GM12864 (cell line): Measurements from ENCODE around the gene MCM8.

Source experiments
- DNase-seq: peaks from one replicate; pipeline ENCODE4 v3.0.0-alpha.2; 2011; ENCODE audit warnings: low read depth
- H3K4me3 ChIP-seq: 2 replicates; pipeline ENCODE4 v1.5.1; 2011; ENCODE audit warnings: mild to moderate bottlenecking, low read depth, low read length, control low read depth
- TF ChIP-seq, protein P1 (sequence below): IDR thresholded peaks from 2 replicates; pipeline ENCODE4 v1.5.1; 2011; ENCODE audit warnings: low read depth, mild to moderate bottlenecking, moderate library complexity, low read length, control low read depth, inconsistent platforms; ENCODE audit errors: missing control alignments

MCM8 gene

GRCh38 chr20:5970381-5970780 lies 19.9 kb downstream of the MCM8 start:
- DNase-seq, result no peak
- H3K4me3 ChIP-seq, result no peak overlapping the region
- TF ChIP-seq, protein P1, sequence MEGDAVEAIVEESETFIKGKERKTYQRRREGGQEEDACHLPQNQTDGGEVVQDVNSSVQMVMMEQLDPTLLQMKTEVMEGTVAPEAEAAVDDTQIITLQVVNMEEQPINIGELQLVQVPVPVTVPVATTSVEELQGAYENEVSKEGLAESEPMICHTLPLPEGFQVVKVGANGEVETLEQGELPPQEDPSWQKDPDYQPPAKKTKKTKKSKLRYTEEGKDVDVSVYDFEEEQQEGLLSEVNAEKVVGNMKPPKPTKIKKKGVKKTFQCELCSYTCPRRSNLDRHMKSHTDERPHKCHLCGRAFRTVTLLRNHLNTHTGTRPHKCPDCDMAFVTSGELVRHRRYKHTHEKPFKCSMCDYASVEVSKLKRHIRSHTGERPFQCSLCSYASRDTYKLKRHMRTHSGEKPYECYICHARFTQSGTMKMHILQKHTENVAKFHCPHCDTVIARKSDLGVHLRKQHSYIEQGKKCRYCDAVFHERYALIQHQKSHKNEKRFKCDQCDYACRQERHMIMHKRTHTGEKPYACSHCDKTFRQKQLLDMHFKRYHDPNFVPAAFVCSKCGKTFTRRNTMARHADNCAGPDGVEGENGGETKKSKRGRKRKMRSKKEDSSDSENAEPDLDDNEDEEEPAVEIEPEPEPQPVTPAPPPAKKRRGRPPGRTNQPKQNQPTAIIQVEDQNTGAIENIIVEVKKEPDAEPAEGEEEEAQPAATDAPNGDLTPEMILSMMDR, result no peak

GRCh38 chr20:5971203-5971602 lies 20.8 kb downstream of the MCM8 start:
- DNase-seq, result no peak
- TF ChIP-seq, protein P1, result no peak
- no peak overlapping the region for H3K4me3 ChIP-seq

DNA sequence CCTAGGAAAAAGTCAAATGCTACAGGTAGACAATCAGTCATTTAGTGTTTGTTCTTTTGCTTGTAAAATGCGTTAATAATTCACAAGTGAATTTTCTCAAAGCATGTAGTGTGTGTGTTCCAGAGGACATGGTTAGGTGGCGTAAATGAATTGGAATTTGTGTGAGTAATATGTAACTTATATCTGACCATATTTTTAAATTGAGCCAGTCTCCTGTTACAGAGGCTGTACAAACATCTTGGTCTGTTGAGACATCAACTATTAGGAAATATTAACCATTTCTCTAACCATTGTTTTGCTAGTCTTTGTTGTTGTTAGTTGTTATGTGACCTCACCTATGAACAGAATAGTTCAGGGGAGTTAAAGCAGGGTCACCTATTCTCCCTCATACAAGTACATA lies 22.7 kb downstream of the MCM8 start:
- TF ChIP-seq, protein P1, result no peak
- DNase-seq, result no peak
- no peak overlapping the region for H3K4me3 ChIP-seq

GRCh38 chr20:5973971-5974370 lies 23.5 kb downstream of the MCM8 start:
- DNase-seq, result no peak
- TF ChIP-seq, protein P1, result no peak
- H3K4me3 ChIP-seq, result no peak overlapping the region

GRCh38 chr20:5974531-5974930 lies 24.1 kb downstream of the MCM8 start:
- TF ChIP-seq, protein P1, result no peak
- DNase-seq, result no peak
- no peak overlapping the region for H3K4me3 ChIP-seq

DNA sequence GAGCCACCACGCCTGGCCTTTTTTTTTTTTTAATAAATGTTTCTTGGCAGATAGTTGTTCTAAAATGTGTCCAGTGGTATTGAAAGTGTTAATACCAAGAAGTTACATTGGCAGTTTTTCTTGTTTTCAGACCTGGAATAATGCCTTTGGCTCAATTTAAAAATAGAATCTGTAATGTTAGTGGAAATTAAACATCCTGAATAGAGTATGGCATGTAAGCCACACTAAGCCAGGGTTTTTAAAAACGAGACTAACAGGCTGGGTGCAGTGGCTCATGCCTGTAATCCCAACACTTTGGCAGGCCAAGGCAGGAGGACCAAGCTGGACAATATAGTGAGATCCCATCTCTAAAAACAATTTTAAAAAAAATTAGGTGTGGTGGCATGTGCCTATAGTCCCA lies 25.3 kb downstream of the MCM8 start:
- no peak for DNase-seq
- TF ChIP-seq, protein P1, result no peak
- no peak overlapping the region for H3K4me3 ChIP-seq

DNA sequence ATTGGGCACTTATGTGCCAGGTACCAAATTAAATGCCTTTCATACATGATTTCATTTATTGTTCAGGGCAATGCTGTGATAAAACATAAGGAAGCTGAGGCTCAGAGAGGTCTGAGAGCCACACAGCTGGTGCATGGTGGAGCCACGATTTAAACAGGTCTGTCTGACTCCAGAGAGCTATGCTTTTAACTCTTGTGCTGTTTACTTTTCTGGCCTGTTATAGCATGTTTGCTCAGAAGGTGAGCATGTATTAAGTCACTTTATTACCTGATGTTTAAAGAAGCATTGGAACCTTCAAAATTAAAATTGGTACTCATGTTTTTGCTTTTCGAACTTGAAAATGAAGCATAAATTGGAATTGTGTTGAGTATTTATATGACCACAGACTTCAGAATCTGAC lies 26.8 kb downstream of the MCM8 start:
- TF ChIP-seq, protein P1, result no peak
- H3K4me3 ChIP-seq, result no peak overlapping the region
- DNase-seq, result no peak
